Measurements from ENCODE around the gene CALY. TPM values are rescaled to one million over a fixed set of nuclear protein-coding genes. Genes with fewer than 3 reads are reported as not detected.

CALY gene
- total RNA-seq, 1 donor from 2014 or later, result 1.5 TPM

DNA sequence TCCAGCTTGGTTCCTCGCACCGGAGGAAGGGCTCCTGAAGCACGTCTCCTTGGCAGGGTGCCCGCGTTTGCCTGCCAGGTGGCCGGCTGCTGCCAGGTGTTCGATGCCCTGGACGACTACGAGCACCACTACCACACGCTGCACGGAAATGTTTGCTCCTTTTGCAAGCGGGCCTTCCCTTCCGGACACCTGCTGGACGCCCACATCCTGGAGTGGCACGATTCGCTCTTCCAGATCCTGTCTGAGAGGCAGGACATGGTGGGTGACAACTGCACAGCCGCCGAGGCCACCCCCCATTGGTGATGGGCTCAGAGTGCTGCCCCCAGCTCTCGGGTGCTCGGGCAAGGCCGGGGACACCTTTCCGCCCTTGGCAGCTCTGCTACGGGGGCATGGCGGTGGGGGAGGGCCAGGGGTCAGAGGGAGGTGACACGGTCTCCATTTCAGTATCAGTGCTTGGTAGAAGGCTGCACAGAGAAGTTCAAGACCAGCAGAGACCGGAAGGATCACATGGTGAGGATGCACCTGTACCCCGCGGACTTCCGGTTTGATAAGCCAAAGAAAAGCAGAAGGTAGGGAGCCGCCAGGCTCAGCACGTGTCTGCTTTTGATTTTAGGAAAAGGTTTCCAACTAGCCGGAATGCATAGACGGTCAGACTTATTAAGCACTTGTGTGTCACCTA, 26.8 kb downstream of the CALY start:
- DNase-seq (ENCODE audit: low read depth), result no peak
- TF ChIP-seq, protein P1, sequence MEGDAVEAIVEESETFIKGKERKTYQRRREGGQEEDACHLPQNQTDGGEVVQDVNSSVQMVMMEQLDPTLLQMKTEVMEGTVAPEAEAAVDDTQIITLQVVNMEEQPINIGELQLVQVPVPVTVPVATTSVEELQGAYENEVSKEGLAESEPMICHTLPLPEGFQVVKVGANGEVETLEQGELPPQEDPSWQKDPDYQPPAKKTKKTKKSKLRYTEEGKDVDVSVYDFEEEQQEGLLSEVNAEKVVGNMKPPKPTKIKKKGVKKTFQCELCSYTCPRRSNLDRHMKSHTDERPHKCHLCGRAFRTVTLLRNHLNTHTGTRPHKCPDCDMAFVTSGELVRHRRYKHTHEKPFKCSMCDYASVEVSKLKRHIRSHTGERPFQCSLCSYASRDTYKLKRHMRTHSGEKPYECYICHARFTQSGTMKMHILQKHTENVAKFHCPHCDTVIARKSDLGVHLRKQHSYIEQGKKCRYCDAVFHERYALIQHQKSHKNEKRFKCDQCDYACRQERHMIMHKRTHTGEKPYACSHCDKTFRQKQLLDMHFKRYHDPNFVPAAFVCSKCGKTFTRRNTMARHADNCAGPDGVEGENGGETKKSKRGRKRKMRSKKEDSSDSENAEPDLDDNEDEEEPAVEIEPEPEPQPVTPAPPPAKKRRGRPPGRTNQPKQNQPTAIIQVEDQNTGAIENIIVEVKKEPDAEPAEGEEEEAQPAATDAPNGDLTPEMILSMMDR (conservative IDR thresholded peaks at IDR 0.05; ENCODE audit: low read depth, low read length), result no peak

GRCh38 chr10:133309100-133309719, 27.5 kb downstream of the CALY start:
- DNase-seq (ENCODE audit: low read depth), result no peak
- TF ChIP-seq, protein P1 (conservative IDR thresholded peaks at IDR 0.05; ENCODE audit: low read depth, low read length), result peak; percentile 3
- H3K4me3 ChIP-seq (ENCODE audit: low read depth, low read length), result peak overlapping the region; percentile 78

More for the DNA sequence above, 26.8 kb downstream of the CALY start:
- peak overlapping the region; percentile 44 for H3K4me3 ChIP-seq (ENCODE audit: low read depth, low read length)

- DNase-seq (ENCODE audit: low read depth), result no peak
- H3K4me3 ChIP-seq (ENCODE audit: low read depth, low read length), result peak within 1 kb of the TSS; percentile 78
- TF ChIP-seq, protein P1 (conservative IDR thresholded peaks at IDR 0.05; ENCODE audit: low read depth, low read length), result no peak
These were observed 28.1 kb downstream of the CALY start, which contains the start of the genes TUBGCP2 and ZNF511 for GRCh38 chr10:133308421-133309099. TSS of gene TUBGCP2 (minus strand) at chr10:133308872. CDS start at chr10:133302941, 5,931 bp downstream. TSS of gene ZNF511 (plus strand) at chr10:133308914. CDS start at chr10:133308944, 30 bp downstream.

- TF ChIP-seq, protein P1 (conservative IDR thresholded peaks at IDR 0.05; ENCODE audit: low read depth, low read length), result peak; percentile 87
- no peak for DNase-seq (ENCODE audit: low read depth)
- H3K4me3 ChIP-seq (ENCODE audit: low read depth, low read length), result peak overlapping the region; percentile 78
These were observed 28.8 kb downstream of the CALY start for GRCh38 chr10:133307776-133308420.

GRCh38 chr10:133306941-133307379, 29.7 kb downstream of the CALY start:
- no peak for DNase-seq (ENCODE audit: low read depth)
- H3K4me3 ChIP-seq (ENCODE audit: low read depth, low read length), result peak overlapping the region; percentile 78
- TF ChIP-seq, protein P1 (conservative IDR thresholded peaks at IDR 0.05; ENCODE audit: low read depth, low read length), result no peak

- TF ChIP-seq, protein P1 (conservative IDR thresholded peaks at IDR 0.05; ENCODE audit: low read depth, low read length), result no peak
- no peak overlapping the region for H3K4me3 ChIP-seq (ENCODE audit: low read depth, low read length)
- DNase-seq (ENCODE audit: low read depth), result no peak
These were observed 30.6 kb downstream of the CALY start for GRCh38 chr10:133306097-133306476.

All from epithelial cell of proximal tubule (primary cell).